Psoas muscle (tissue), 8 donors: Measurements from ENCODE around the gene ZBTB17. TPM values are rescaled to one million over a fixed set of nuclear protein-coding genes. Genes with fewer than 3 reads are reported as not detected.

Source experiments
- ATAC-seq, 4 donors: fragments of 200-7000 bp; cut with Tn5 transposase; one replicate each; pipeline ENCODE4 v1.9.1; 2020; ENCODE audit warnings: moderate library complexity in 3 of 4, mild to moderate bottlenecking in 2 of 4
- DNase-seq, 2 donors: peaks; one replicate each; pipeline ENCODE4 v3.0.0-alpha.2; 2020
- H3K27ac ChIP-seq: fragments of 200-600 bp; one replicate; pipeline ENCODE4 v1.8.0; 2022
- H3K27me3 ChIP-seq, 3 donors: fragments of 200-600 bp in 1 of 3; one replicate each; pipeline versions ENCODE4 v1.6.1 to v1.8.0; 2013 to 2022; ENCODE audit warnings: low read length in 2 of 3, mild to moderate bottlenecking in 2 of 3, moderate library complexity in 1 of 3; ENCODE audit not compliant: insufficient read depth in 3 of 3
- H3K36me3 ChIP-seq, 2 donors: fragments of 200-600 bp in 1 of 2; one replicate each; pipeline versions ENCODE4 v1.6.1 to v1.8.0; 2013 to 2022; ENCODE audit warnings: low read depth in 1 of 2, mild to moderate bottlenecking in 1 of 2, moderate library complexity in 1 of 2; ENCODE audit not compliant: insufficient read depth in 1 of 2
- H3K4me1 ChIP-seq: fragments of 200-600 bp; one replicate; pipeline ENCODE4 v1.8.0; 2022
- H3K4me3 ChIP-seq: fragments of 200-600 bp; one replicate; pipeline ENCODE4 v1.8.0; 2022; ENCODE audit warnings: mild to moderate bottlenecking
- H3K9me3 ChIP-seq: fragments of 200-600 bp; one replicate; pipeline ENCODE4 v1.8.0; 2022
- WGBS, 3 donors: extraction: QIAGEN DNeasy Blood & Tissue Kit; methylation state at CpG; one replicate each; pipeline versions ENCODE4 v1.1.6 to v1.1.7; 2013; 5-methylcytosine and 5-hydroxymethylcytosine counted together
- intact Hi-C, 2 donors: fragments of 100-400 bp; cut with DNase I; formaldehyde crosslinking; loops; one replicate each; pipeline versions ENCODE4 v1.11.0 to v1.14.2; 2022
- polyA plus RNA-seq, 3 donors: library from polyadenylated mRNA; stranded (reverse); fragments of 200-250 nt; gene quantifications; one replicate each; pipeline ENCODE4 v1.2.3, GENCODE V29; 2013
- total RNA-seq, 4 donors: library from RNA; stranded (reverse); fragmentation: NEBNext Ultra II Directional in 2 of 4; extraction: Animal tissue kit (Norgen Biotek cat#: 25700) in 2 of 4; gene quantifications; one replicate each; pipeline versions ENCODE4 v1.2.1 to v1.2.4, GENCODE V29; 2021 to 2023
- TF ChIP-seq, protein P1 (sequence below): fragments of 200-600 bp; IDR thresholded peaks from one replicate; pipeline ENCODE4 v1.8.0; 2022; ENCODE audit warnings: antibody characterized with exemption
- donor health status: healthy with polysubstance abuse.
- donor health status: DM: no; HTN: no; CAD: no; lungs with moderate emphysema.
- donor health status: Bipolar disorder and iron deficiency.
- donor health status: healthy.
- donor health status: DM: yes; HTN: yes; CAD: no.
- donor health status: DM: no; HTN: no; CAD: no.
- donor health status: DM: no; HTN: no; CAD: no.
- donor health status: DM: yes; HTN: yes; CAD: no.

Gene ZBTB17
- total and polyA plus RNA-seq, 7 donors, result 23.5 to 44.3 (median 29.5) TPM

- H3K4me1 ChIP-seq, result peaks cover 20% of the 10 kb centered on the region
- no peaks in the 10 kb centered on the region for H3K36me3 ChIP-seq
- H3K27me3 ChIP-seq, result no peaks in the 10 kb centered on the region
- 84 to 88% (median 85%) methylated on average over 11 of the region's 11 CpGs for WGBS, 3 donors
- DNase-seq (no peak), ATAC-seq (no peak)
- no peak overlapping the region for H3K4me3 ChIP-seq
- intact Hi-C loops, result no loop called here
- H3K9me3 ChIP-seq, result no peaks in the 10 kb centered on the region
- H3K27ac ChIP-seq, result no peak overlapping the region
- TF ChIP-seq, protein P1, sequence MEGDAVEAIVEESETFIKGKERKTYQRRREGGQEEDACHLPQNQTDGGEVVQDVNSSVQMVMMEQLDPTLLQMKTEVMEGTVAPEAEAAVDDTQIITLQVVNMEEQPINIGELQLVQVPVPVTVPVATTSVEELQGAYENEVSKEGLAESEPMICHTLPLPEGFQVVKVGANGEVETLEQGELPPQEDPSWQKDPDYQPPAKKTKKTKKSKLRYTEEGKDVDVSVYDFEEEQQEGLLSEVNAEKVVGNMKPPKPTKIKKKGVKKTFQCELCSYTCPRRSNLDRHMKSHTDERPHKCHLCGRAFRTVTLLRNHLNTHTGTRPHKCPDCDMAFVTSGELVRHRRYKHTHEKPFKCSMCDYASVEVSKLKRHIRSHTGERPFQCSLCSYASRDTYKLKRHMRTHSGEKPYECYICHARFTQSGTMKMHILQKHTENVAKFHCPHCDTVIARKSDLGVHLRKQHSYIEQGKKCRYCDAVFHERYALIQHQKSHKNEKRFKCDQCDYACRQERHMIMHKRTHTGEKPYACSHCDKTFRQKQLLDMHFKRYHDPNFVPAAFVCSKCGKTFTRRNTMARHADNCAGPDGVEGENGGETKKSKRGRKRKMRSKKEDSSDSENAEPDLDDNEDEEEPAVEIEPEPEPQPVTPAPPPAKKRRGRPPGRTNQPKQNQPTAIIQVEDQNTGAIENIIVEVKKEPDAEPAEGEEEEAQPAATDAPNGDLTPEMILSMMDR, result no peak
Observed at GRCh38 chr1:15961492-15961891, 14.4 kb downstream of the ZBTB17 start.

DNA sequence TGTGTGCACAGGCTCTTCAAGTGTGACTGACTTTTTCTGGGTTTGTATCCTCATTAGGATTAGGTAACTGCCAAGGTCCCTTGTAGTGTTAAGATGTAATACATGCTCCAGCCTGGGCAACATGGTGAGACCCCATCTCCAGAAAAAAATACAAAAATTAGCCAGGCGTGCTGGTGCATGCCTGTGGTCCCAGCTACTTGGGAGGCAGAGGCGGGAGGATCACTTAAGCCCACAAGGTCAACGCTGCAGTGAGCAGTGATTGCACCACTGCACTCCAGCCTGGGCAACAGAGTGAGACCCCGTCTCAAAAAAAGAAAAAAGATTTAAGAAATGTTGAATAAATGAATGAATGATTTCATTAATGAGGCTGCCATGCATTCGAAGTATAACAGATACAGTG, 15.1 kb downstream of the ZBTB17 start:
- peaks cover 26% of the 10 kb centered on the region for H3K4me1 ChIP-seq
- intact Hi-C loops, result no loop called here
- TF ChIP-seq, protein P1, result no peak
- ATAC-seq (no peak), DNase-seq (no peak)
- no peaks in the 10 kb centered on the region for H3K27me3 ChIP-seq
- no peak overlapping the region for H3K4me3 ChIP-seq
- no peaks in the 10 kb centered on the region for H3K36me3 ChIP-seq
- WGBS, 3 donors, result 95 to 97% (median 96%) methylated on average over 5 of the region's 5 CpGs
- H3K27ac ChIP-seq, result no peak overlapping the region
- H3K9me3 ChIP-seq, result no peaks in the 10 kb centered on the region

- DNase-seq (no peak), ATAC-seq (no peak)
- 79 to 85% (median 81%) methylated on average over 8 of the region's 8 CpGs for WGBS, 3 donors
- Histone ChIP-seq H3K9me3 (no peaks in the 10 kb centered on the region), H3K4me3 (no peak overlapping the region), H3K27me3 (no peaks in the 10 kb centered on the region), H3K36me3 (no peaks in the 10 kb centered on the region), H3K27ac (no peak overlapping the region), H3K4me1 (peaks cover 18% of the 10 kb centered on the region)
- TF ChIP-seq, protein P1, result no peak
- intact Hi-C loops, result no loop called here
Observed at GRCh38 chr1:15959827-15960446, 16.0 kb downstream of the ZBTB17 start.

GRCh38 chr1:15959424-15959823, 16.5 kb downstream of the ZBTB17 start:
- DNase-seq (no peak), ATAC-seq (no peak)
- H3K9me3 ChIP-seq, result no peaks in the 10 kb centered on the region
- no peak overlapping the region for H3K4me3 ChIP-seq
- H3K36me3 ChIP-seq, result no peaks in the 10 kb centered on the region
- no peak overlapping the region for H3K27ac ChIP-seq
- TF ChIP-seq, protein P1, result no peak
- peaks cover 21% of the 10 kb centered on the region for H3K4me1 ChIP-seq
- intact Hi-C loops, result no loop called here
- no peaks in the 10 kb centered on the region for H3K27me3 ChIP-seq

- ATAC-seq (peak in 1 of 4 donors; percentile 33), DNase-seq (no peak)
- H3K27ac ChIP-seq, result no peak overlapping the region
- no peaks in the 10 kb centered on the region for H3K36me3 ChIP-seq
- intact Hi-C loops, result no loop called here
- TF ChIP-seq, protein P1, result no peak
- no peaks in the 10 kb centered on the region for H3K9me3 ChIP-seq
- H3K4me1 ChIP-seq, result peaks cover 27% of the 10 kb centered on the region
- no peak overlapping the region for H3K4me3 ChIP-seq
- no peaks in the 10 kb centered on the region for H3K27me3 ChIP-seq
Observed at GRCh38 chr1:15958793-15959192, 17.1 kb downstream of the ZBTB17 start.
